GOT3 (cell line): Measurements from ENCODE around the gene ISY1.
"Not testable (repeated sequence)": the region's sequence is repeated elsewhere in the genome, so short reads cannot be mapped to it uniquely, and the experiment has no call there.

Experiments
- DNase-seq: peaks from one replicate; lab custom pipeline; 2025; ENCODE audit warnings: mixed read lengths; lab: John Stamatoyannopoulos, UW

The ISY1 gene

GRCh38 chr3:129120254-129121004 lies 40.4 kb downstream of the ISY1 start:
- DNase-seq: no peak

- no peak for DNase-seq
These were observed 41.3 kb downstream of the ISY1 start for GRCh38 chr3:129119365-129120100.

GRCh38 chr3:129118745-129119144 lies 42.1 kb downstream of the ISY1 start:
- no peak for DNase-seq

- no peak for DNase-seq
These were observed 43.7 kb downstream of the ISY1 start for GRCh38 chr3:129117134-129117533.

- DNase-seq: no peak
These were observed 44.3 kb downstream of the ISY1 start for GRCh38 chr3:129116482-129116946.

GRCh38 chr3:129114455-129114854 lies 46.4 kb downstream of the ISY1 start:
- DNase-seq: no peak

- DNase-seq: no peak
These were observed 48.4 kb downstream of the ISY1 start for GRCh38 chr3:129112308-129113052.

GRCh38 chr3:129111076-129111780 lies 49.6 kb downstream of the ISY1 start:
- DNase-seq: not testable (repeated sequence)

- no peak for DNase-seq
These were observed 53.1 kb downstream of the ISY1 start for GRCh38 chr3:129107793-129108192.

- no peak for DNase-seq
These were observed 53.8 kb downstream of the ISY1 start for GRCh38 chr3:129106866-129107565.

GRCh38 chr3:129106320-129106719 lies 54.5 kb downstream of the ISY1 start:
- DNase-seq: no peak

GRCh38 chr3:129105862-129106261 lies 55.0 kb downstream of the ISY1 start:
- DNase-seq: no peak

- no peak for DNase-seq
These were observed 56.3 kb downstream of the ISY1 start for GRCh38 chr3:129104498-129105079.

GRCh38 chr3:129104051-129104450 lies 56.8 kb downstream of the ISY1 start:
- DNase-seq: no peak

GRCh38 chr3:129103296-129103695 lies 57.6 kb downstream of the ISY1 start:
- no peak for DNase-seq

- DNase-seq: no peak
These were observed 59.3 kb downstream of the ISY1 start for GRCh38 chr3:129101370-129102138.

GRCh38 chr3:129100274-129100673 lies 60.6 kb downstream of the ISY1 start:
- DNase-seq: no peak

GRCh38 chr3:129095285-129095684 lies 65.6 kb downstream of the ISY1 start:
- no peak for DNase-seq

- not testable (repeated sequence) for DNase-seq
These were observed 72.6 kb downstream of the ISY1 start for GRCh38 chr3:129088312-129088711.

GRCh38 chr3:129087904-129088303 lies 73.0 kb downstream of the ISY1 start:
- DNase-seq: not testable (repeated sequence)
